GM19240 (cell line): ENCODE results near the gene TNFRSF18.
"Not testable (repeated sequence)": the region's sequence is repeated elsewhere in the genome, so short reads cannot be mapped to it uniquely, and the experiment has no call there.

Experiments
- DNase-seq: peaks from one replicate; pipeline ENCODE4 v3.0.0; 2011; ENCODE audit warnings: low spot score; ENCODE audit not compliant: insufficient read length

TNFRSF18 gene

DNA sequence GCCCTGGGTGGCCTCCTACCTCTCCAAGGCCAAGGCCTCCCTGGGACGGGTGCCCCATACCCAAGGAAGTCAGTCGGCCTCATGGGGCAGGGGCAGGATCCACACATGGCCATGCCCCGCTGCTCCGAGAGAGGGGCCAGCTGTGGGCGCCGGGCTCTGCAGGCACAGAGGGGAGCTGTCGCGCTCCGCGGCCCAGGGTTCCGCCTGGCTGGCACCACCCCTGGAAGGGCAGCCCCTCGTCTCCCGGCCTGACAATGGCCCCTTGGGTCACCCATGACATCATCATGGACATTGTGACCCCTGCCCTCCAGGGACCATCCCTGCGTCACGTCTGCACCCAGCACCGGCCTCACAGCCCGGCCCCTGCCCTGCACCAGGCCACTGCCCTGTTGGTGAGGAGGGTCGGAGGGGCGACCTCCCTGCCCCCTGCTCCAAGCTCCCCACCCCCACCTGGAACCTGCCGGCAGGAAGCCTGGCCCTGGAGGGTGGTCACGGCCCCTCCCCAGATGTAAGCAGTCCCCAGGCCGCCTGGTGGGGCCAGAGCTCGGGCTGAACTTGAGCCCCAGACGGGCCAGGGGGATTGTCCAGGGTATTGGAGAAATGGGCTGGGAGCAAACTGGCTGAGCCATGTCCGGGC is 26.9 kb downstream of the TNFRSF18 start:
- DNase-seq, result no peak

DNA sequence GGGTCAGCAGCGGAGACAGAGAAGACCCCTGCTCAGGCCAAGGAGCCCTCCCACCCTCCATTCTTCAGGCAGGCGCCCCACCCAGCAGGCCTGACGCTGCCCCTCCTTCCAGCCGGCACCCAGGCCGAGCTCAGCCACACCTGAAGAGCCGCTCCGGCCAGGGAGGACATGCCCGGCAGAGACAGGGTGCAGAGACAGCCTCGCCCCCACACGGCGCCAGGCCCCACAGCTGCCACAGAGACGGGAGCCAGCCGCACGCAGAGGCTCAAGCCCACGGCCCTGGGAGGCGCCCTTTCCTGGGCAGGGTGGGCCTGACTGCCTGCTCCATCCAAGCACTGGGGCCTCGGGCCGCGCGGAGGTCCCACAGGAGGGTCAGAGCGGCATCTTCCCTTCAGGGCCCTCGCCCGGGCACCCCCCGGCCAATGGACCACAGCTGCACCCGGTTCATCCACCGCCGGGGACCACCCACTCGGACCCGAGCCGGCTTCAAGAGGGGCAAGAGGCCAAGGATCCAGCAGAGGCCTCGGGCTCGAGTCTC is 27.5 kb downstream of the TNFRSF18 start:
- DNase-seq, result no peak

DNA sequence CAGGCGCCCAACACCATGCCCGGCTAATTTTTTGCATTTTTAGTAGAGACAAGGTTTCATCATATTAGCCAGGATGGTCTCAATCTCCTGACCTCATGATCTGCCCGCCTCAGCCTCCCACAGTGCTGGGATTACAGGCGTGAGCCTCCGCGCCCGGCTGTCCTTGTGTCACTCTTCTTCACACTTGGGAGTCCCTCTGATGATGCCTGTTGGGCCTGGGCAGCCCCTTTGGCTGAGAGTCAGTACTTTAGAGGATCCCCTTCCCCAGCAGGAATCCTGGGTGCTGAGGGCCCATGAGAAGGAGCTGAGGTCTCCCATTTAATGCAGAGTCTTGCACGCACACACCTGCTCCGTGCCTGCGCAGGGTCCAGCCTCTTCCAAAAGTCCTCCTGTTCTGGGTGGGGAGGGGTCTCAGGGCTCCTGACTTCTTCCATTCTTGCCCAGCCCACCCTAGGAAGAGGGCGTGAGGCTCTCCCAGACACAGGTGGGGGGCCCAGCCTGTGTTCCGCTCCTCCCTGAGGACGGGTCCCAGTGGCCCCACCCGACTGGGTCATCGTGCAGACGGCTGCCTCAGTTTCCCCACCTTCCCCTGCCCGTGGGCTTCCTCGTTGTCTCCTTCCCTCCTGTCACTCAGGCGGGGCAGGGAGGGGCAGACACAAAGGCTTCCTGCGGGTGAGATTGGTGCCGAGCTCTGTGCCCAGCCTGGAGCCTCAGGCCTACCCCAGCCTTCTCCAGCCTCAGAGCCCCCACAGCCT is 28.8 kb downstream of the TNFRSF18 start:
- DNase-seq, result no peak

DNA sequence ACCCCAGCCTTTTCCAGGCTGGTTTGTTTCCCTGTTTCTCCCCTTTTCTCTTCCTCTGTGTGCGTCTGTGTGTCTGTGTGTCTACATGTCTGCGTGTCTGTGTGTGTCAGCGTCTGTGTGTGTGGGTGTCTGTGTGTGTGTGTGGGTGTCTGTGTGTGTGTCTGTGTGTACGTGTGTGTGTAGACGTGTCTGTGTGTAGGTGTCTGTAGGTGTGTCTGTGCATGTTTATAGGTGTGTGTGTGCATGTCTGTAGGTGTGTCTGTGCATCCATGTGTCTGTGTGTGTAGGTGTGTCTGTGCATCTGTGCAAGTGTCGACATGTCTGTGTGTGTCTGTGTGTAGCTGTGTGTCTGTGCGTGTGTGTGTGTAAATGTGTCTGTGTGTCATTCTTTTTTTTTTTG is 29.5 kb downstream of the TNFRSF18 start:
- DNase-seq, result no peak

DNA sequence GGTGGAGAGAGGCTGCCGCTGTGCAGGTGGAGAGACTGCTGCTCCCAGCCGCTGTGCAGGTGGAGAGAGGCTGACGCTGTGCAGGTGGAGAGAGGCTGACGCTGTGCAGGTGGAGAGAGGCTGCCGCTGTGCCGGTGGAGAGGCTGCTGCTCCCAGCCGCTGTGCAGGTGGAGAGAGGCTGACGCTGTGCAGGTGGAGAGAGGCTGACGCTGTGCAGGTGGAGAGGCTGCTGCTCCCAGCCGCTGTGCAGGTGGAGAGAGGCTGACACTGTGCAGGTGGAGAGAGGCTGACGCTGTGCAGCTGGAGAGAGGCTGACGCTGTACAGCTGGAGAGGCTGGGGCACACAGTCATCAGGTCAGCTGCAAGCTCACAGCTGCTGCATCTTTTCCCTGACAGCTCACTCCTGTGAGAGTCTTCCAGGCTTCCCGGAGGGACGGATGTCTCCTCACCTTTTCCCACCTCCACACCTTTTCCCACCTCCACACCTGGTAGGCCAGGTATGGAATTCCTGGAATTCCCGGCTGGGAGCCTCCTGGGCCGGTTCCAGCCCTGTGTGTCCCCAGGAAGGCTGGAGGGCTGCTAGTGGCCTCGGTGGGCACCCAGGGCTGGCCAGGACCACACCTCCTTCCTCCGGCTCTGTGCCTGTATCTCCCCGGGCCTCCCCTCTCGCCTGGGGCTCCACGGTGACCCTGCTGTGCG is 30.2 kb downstream of the TNFRSF18 start:
- not testable (repeated sequence) for DNase-seq

DNA sequence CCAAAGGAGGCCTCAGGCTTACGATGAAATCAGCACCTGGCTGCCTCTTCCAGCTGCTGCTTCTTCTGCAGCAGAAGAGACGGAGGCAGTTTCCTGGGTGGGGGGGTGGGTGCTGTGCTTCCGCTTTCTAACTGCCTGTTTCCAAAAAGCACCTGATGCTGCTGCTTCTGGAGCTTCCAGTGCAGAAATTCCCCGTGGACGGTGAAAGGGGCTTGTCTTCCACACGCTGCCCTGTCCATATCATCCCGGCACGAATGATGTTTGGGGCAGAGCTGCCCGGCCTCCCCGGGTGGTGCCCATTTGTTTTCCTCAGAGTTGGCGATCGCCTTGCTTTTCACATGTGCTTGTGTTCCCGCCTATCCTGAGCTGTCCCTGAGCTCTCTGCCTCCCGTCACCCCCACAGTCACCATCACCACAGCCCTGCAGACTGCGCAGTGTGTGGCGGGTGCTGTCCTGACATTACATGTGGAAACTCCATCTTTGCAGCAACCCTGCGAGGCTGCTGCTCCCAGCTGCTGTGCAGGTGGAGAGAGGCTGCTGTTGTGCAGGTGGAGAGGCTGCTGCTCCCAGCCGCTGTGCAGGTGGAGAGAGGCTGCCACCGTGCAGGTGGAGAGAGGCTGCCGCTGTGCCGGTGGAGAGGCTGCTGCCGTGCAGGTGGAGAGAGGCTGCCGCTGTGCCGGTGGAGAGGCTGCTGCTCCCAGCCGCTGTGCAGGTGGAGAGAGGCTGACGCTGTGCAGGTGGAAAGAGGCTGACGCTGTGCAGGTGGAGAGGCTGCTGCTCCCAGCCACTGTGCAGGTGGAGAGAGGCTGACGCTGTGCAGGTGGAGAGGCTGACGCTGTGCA is 30.9 kb downstream of the TNFRSF18 start:
- no peak for DNase-seq

DNA sequence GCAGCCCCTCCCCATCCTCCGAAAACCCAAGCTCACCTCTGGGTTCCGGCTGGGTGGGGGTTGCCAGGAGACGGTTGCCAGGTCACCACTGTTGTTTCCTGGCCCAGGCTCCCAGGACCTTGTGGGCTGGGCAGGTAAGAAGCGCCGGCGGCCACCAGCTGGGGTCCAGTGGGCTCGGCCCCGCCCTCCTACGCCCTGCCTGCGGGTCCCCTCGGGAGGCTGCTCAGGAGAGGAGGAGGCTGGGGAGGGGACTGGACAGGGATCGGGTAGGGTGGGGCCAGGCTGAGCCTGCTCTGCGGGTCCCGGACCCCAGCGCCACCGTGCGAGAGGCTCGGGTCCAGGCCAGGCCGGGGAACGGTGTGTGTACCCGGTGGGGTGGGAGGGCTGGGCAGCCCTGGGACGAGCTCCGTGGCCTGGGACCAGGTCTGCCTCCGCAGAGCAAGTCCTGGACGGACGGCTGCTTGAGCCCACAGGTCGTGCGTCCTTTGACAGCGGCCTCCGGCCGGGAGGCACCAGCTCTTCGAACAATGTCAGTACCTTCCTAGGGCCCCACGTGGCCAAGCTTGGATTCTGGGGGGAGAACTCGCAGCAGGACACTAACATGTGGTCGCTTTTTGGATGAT is 32.5 kb downstream of the TNFRSF18 start, which contains the start of gene TTLL10:
TSS of gene TTLL10 (plus strand) at position 88 of the 623 bp plus-strand sequence. CDS start 5,336 bp downstream, outside the sequence.
- DNase-seq, result no peak

DNA sequence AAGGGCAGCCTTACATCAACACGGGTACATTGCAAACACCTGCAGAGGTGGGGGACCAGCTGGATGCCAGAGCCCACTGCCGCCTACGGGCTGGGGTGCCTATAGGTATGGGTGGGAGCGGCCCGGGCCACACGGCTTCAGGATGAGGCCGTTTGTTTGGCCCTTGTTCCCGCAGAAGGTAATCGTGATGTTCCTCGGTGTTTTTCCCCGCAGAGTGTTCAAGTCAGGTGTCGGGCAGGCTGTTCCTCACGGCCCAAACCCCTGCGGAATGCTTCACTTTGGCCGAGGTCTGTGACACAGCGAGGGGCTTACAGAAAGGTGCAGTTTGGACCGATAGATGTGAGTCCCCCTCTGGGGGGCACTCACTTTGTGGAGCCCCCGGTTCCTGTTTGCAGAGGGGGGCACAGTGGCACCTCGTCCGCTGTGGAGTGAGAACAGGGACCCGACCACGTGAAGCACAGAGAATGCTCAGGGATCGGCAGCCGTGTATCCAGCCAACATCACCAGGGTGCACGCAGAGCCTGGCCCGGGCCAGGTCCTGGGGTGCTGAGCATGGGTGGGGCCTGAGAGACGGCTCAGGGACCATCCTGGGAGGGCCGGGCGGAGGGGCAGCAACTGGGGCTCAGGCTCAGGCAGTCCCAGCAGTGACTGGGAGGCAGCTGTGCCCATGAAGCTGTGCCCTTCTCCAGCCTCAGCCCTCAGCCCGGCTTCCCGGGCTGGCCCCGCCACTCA is 33.2 kb downstream of the TNFRSF18 start:
- no peak for DNase-seq

DNA sequence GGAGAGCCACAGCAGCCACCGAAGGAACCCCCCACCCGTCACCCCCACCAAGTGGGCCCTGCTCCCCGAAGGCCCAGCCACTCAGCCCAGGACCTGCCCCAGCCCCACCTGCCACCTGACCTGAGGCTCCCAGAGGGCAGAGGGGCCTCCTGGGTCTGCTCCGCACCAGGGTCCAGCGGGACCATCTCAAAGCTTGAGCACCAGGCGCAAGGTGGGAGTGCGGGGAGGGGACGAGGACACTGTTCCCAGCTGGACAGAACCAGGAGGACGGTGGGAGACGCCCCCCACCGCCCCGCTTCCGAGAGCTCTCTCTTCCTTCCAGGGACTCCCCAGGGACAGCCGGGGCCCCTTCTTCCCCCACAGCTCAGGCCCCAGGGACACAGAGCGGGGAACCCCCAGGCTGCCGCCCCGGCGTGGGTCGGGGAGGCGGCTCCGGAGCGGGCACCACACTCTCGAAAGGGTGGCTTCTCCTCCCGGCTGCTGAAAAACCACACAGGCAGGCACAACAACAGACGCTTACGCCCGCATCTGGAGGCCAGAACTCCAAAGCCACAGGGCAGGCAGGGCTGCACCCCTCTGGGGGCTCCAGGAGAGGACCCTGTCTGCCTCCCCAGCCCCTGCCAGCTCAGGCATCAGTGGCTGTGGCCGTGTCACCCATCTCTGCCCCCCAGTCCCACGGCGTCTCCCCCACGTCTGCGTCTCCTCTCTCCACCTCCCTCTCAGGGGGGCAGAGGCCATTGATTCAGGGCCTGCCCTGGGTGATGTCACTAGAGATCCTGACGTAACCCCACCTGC is 34.6 kb downstream of the TNFRSF18 start:
- no peak for DNase-seq

DNA sequence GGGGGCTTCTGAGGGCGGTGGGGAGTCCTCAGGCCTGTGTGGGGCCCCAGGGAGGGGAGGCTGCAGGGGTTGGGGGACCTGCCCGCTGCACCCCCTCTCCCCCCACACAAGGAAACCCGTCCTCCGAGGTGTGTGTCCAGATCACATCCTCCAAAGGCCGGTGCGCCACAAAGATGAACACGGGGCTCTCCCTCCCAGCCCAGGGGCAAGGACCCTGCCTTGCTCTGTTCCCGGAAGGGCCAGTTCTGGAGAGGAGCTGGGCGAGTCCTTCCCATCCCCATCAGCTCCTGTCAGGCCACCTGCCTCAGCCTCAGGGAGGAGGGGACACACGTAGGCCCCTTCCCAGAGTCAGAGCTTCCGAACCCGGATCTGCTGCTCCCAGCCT is 35.2 kb downstream of the TNFRSF18 start:
- no peak for DNase-seq

DNA sequence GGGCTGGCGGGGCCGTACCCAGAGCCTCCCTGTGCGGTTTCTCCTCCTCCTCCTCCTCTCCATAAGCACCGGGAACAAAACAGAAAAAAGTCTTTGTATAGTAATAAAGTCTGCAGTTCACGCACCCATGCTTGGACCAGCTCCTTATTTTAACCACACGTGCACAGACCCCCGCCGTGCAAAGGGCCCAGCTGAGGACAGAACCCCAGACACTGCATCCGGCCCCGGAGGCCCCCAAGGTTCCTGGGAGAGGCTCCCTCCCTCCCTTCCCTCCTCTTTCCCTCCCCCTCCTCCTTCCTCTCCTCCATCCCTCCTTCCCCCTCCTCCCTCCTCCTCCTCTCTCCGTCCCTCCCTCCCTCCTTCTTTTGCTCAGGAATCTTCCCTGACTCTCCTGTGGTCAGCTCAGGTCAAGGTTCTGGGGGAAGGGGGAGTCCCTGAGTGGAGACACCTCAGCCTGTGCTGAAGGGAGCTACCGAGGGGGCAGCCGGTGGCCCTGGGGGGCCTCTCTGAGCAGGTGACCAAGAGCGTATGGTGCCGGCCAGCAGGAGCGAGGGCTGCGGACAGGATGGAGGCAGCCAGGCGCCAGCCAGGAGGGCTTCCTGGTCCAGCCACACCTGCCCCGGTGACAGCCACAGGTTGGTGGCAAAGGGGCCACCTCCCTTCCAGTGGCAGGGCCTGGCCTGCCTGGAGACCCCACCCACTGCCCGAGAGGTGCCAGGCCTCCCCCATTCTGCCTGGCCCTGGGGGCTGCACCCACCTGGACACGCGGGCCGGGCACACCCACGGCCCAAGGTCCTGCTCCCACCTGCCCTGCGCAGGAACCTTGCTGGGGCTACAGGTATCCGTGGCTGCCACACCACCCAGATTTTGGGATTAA is 35.9 kb downstream of the TNFRSF18 start:
- no peak for DNase-seq

DNA sequence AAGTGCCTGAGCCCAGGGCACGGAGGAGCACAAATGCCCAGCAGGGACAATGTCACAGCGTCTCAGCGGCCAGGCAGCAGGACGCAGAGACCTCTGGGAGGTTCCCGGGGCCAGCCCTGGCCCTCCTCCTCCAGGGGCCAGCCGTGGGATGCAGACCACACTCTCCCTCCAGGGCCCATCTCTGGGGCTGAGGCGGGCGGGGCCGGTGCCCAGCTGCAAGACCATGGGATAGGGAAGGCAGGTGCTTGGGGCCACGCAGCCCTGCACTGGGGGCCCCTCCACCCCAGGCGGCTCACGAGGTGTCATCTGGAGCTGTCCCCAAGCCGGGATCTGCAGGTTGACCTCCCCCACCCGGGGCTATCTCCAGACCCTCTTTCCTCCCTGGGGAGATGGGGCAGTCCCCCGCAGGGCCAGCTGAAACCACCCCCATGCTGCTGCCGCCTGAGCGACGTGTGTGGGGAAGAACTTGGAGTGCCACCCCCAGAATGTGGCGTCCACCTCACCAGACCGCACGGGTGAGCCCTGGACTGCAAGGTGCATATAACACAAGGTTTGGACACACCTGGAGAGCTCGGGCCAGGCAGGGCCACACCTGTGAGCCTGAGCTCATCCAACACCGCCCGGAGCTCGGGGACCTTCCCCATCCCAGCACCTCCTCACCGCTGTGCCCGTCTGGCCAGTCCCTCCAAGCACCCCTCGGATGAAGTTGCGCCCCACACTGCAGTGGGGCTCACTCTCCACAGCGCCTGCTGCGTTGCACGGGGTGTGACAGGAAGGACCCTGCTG is 36.8 kb downstream of the TNFRSF18 start:
- DNase-seq, result no peak

DNA sequence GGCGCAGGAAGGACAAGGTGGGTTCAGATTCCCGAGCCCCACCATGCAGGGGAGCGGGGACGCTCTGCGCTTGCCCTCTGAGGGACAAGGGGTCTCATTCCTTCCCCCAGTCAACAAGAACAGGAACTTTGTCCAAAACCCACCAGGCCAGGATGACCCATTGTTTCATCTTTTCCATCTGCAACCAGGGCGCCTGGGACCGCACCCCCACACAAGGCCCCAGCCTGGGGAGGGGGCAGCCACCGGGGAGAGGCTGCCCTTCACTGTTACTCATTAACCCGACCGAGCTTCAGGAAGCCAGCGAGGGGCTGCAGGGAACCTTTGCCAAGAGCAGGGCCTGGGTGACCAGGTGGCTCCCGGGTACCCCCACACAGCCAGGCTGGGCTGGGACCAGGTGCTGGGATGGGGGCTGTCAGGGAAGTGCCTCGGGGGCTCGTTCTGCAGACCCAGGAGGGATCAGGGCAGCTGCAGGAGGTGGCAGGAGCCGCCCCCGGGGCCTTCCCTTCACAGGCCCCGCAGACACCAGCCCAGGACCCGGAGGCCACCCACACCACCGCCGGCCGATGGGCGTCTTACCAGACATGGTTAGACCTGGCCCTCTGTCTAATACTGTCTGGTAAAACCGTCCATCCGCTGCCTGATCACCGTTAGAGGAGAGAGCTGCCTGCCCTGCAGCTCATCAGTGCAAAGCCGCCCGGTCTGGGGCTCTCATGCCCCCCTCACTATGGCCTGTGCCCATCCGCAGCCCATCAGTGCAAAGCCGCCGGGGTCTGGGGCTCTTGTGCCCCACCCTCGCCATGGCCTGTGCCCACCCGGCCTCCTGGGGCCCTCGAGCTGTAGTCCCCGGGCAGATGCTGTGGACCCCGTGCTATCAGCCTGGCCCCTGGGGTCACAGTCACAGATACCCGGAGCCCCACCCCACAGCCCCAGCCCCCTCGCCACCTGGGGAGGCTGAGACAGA is 37.7 kb downstream of the TNFRSF18 start:
- DNase-seq, result no peak

DNA sequence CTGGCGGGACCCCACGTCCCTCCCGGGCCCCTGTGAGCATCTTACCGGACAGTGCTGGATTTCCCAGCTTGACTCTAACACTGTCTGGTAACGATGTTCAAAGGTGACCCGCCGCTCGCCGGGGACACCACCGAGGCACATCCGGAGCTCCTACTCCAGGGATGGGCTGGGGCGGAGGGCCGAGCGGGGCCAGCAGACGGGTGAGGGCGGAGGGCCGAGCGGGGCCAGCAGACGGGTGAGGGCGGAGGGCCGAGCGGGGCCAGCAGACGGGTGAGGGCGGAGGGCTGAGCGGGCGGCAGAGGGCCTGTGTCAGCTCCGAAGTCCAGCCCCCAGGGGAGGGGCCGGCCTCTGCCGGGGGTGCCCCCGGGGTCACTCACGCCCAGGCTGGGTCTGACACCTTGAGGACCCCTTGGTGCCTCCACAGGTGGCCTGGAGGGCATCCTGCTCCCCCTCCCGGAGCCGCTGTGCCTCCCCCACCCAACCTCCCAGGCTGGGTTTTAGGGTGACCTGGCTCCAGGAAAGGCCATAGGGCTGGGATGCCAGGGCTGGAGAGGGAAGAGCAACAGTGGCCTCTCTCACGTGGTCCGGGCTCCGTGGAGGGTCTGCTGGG is 38.4 kb downstream of the TNFRSF18 start:
- DNase-seq, result no peak

DNA sequence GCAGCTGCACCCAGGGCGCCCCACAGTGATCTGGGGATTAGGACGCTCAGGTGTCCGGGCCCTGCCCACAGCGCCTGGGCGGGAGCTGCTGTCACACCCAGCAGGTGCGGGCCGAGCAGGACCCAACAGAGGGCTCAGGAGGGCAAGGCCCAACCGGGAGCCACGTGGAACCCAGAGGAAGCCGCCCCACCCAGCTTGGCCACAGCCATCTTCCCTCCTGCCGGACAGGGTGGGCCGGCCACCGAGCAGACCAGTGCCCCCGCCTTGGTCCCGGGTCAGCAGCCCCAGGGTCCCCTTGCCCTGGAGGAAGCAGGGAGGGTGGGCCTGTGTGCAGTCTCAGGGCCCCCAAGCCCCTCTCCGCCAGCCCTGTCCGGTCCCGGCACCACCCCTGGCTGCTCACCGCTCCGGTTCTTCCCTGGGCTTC is 39.0 kb downstream of the TNFRSF18 start:
- DNase-seq, result no peak
